Tibial artery (tissue), 4 donors: ENCODE results near the gene EXOC3L4.

Source experiments
- DNase-seq, 2 donors: peaks; one replicate each; pipeline ENCODE4 v3.0.0-alpha.2; 2019
- H3K27ac ChIP-seq, 2 donors: fragments of 200-600 bp; sonication (generic) in 1 of 2; 1 replicate in 1 of 2; 2 replicates in 1 of 2; pipeline ENCODE4 v1.5.1; 2018 to 2019; ENCODE audit warnings: mild to moderate bottlenecking in 1 of 2
- H3K27me3 ChIP-seq, 2 donors: fragments of 200-600 bp; sonication (generic) in 1 of 2; one replicate each; pipeline versions ENCODE4 v1.5.1 to v1.6.0; 2016 to 2019
- H3K36me3 ChIP-seq, 3 donors: fragments of 200-600 bp; sonication (generic) in 2 of 3; one replicate each; pipeline ENCODE4 v1.5.1; 2016 to 2019; ENCODE audit warnings: mild to moderate bottlenecking in 2 of 3
- H3K4me1 ChIP-seq, 4 donors: fragments of 200-600 bp; sonication (generic) in 2 of 4; 1 replicate in 3 of 4; 2 replicates in 1 of 4; pipeline ENCODE4 v1.5.1; 2016 to 2019
- H3K4me3 ChIP-seq, 2 donors: fragments of 200-600 bp; sonication (generic) in 1 of 2; 1 replicate in 1 of 2; 2 replicates in 1 of 2; pipeline ENCODE4 v1.5.1; 2018 to 2019; ENCODE audit warnings: mild to moderate bottlenecking in 2 of 2
- H3K9me3 ChIP-seq, 3 donors: fragments of 200-600 bp; sonication (generic) in 1 of 3; one replicate each; pipeline ENCODE4 v1.5.1; 2016 to 2019
- intact Hi-C: fragments of 100-400 bp; cut with DNase I; formaldehyde crosslinking; loops from one replicate; pipeline ENCODE4 v1.15.0; 2023; ENCODE audit warnings: low total_unique reads
- TF ChIP-seq, protein P1 (sequence below), 2 experiments: fragments of 200-600 bp in 1 of 2; fragments of 450-650 bp in 1 of 2; IDR thresholded peaks; one replicate each; pipeline ENCODE4 v1.5.1; 2017 to 2019; ENCODE audit warnings: antibody characterized with exemption in 2 of 2, mild to moderate bottlenecking in 1 of 2, moderate library complexity in 1 of 2

The EXOC3L4 gene

DNA sequence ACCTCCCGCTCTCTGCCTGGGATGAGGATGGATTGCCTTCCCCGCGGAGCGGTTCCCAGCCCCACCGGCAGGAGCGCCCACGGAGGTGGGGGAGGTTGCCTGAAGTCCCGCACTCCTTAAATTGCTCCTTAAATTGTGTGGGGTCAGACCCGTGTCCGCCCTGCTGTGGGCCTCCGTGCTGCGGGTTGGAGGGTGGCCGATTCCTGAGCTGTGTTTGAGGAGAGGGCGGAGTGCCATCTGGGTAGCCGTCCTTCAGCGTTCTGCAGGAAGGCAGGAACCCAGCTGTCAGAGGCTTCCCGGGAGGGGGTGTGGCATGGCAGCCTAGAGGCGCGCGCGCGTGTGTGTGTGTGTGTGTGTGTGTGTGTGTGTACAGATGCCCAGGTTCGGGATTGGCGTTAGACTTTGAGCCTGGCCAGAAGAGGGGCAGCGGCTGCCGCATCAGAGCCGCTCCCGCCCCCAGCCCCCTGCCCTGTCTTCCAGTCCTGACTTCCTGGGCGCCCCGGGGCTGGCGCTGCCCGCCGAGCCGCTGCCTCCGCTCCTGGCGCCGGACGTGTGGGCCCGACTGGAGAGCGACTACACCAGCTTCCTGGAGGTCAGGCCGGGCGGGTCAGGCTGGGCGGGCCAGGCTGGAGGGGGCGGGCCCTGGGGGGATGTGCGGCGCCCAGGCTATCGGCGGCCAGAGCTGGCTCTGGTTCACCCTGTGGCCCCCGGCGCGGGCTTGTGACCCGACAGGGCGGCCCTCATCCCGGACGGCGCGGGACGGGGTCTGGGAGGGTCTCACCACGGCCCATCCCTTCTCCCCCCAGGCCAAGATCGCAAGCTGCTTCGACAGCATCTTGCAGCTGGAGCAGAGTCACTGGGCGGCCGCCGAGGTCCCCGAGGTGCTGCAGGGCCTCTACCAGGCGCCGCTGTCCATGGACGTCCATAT, 9.2 kb downstream of the EXOC3L4 start:
- DNase-seq: no peak
- intact Hi-C loops: loop anchor here (1.0 to 10.0 kb wide), 2 partner anchors 81 to 190 kb away; no protein-coding TSS in a partner anchor
- no peaks in the 10 kb centered on the region for H3K36me3 ChIP-seq
- H3K27ac ChIP-seq: no peak overlapping the region
- peaks cover 3 to 95% of the 10 kb centered on the region in 2 donors for H3K27me3 ChIP-seq
- TF ChIP-seq, protein P1, sequence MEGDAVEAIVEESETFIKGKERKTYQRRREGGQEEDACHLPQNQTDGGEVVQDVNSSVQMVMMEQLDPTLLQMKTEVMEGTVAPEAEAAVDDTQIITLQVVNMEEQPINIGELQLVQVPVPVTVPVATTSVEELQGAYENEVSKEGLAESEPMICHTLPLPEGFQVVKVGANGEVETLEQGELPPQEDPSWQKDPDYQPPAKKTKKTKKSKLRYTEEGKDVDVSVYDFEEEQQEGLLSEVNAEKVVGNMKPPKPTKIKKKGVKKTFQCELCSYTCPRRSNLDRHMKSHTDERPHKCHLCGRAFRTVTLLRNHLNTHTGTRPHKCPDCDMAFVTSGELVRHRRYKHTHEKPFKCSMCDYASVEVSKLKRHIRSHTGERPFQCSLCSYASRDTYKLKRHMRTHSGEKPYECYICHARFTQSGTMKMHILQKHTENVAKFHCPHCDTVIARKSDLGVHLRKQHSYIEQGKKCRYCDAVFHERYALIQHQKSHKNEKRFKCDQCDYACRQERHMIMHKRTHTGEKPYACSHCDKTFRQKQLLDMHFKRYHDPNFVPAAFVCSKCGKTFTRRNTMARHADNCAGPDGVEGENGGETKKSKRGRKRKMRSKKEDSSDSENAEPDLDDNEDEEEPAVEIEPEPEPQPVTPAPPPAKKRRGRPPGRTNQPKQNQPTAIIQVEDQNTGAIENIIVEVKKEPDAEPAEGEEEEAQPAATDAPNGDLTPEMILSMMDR (IDR thresholded peaks at IDR 0.05): no peak
- H3K4me1 ChIP-seq: peaks cover 0 to 35% (median 21%) of the 10 kb centered on the region in 4 donors
- peak overlapping the region in 1 of 2 donors; percentile 16 for H3K4me3 ChIP-seq
- no peaks in the 10 kb centered on the region for H3K9me3 ChIP-seq

- Histone ChIP-seq H3K36me3 (no peaks in the 10 kb centered on the region), H3K4me3 (no peak overlapping the region), H3K27ac (no peak overlapping the region), H3K4me1 (peaks cover 0 to 35% (median 21%) of the 10 kb centered on the region in 4 donors), H3K9me3 (no peaks in the 10 kb centered on the region), H3K27me3 (peaks cover 3 to 91% of the 10 kb centered on the region in 2 donors)
- TF ChIP-seq, protein P1 (IDR thresholded peaks at IDR 0.05): no peak
- intact Hi-C loops: loop anchor here (1.0 to 10.0 kb wide), 2 partner anchors 80 to 189 kb away; no protein-coding TSS in a partner anchor
- no peak for DNase-seq
Observed at GRCh38 chr14:103104389-103104653, 9.8 kb downstream of the EXOC3L4 start.

GRCh38 chr14:103104654-103105452, 10.3 kb downstream of the EXOC3L4 start:
- H3K9me3 ChIP-seq: no peaks in the 10 kb centered on the region
- TF ChIP-seq, protein P1 (IDR thresholded peaks at IDR 0.05): peak; percentile 92
- no peak overlapping the region for H3K4me3 ChIP-seq
- H3K4me1 ChIP-seq: peaks cover 0 to 38% (median 24%) of the 10 kb centered on the region in 4 donors
- no peak overlapping the region for H3K27ac ChIP-seq
- no peak for DNase-seq
- intact Hi-C loops: loop anchor here (1.0 to 10.0 kb wide), 2 partner anchors 80 to 188 kb away; no protein-coding TSS in a partner anchor
- peaks cover 3 to 91% of the 10 kb centered on the region in 2 donors for H3K27me3 ChIP-seq
- H3K36me3 ChIP-seq: no peaks in the 10 kb centered on the region

DNA sequence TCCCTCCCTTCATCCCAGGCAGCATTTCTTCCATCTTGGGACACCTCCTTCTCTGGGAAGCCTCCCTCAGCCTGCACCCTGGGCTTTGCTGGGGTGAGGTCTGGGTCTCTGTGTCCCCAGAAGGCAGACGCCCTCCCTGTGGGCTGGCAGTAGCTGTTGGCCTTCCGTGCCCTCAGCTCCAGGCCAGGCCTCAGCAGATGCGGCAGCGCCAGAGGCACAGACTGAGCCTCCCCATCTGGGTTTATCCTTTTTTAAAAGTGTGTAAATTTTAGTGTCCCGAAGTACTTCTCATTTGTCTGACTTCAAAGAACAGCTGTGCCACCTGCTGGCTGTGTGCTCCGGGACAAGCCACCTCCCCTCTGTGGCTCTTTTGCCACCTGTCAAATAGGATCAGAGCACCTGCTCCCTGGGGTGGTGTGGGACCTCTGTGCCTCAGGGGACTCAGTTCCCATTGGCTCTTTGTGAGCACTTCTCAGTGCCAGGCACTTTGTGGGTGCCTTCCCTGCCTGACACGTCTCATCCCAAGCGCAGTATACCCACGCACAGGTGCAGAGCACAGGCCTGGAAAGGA, 11.1 kb downstream of the EXOC3L4 start:
- Histone ChIP-seq H3K27ac (no peak overlapping the region), H3K9me3 (no peaks in the 10 kb centered on the region), H3K27me3 (peaks cover 3 to 89% of the 10 kb centered on the region in 2 donors), H3K36me3 (no peaks in the 10 kb centered on the region), H3K4me1 (peaks cover 0 to 46% (median 32%) of the 10 kb centered on the region in 4 donors), H3K4me3 (no peak overlapping the region)
- DNase-seq: no peak
- intact Hi-C loops: loop anchor here (10.0 kb wide), 1 partner anchor 79 kb away; no protein-coding TSS in a partner anchor
- TF ChIP-seq, protein P1 (IDR thresholded peaks at IDR 0.05): no peak

DNA sequence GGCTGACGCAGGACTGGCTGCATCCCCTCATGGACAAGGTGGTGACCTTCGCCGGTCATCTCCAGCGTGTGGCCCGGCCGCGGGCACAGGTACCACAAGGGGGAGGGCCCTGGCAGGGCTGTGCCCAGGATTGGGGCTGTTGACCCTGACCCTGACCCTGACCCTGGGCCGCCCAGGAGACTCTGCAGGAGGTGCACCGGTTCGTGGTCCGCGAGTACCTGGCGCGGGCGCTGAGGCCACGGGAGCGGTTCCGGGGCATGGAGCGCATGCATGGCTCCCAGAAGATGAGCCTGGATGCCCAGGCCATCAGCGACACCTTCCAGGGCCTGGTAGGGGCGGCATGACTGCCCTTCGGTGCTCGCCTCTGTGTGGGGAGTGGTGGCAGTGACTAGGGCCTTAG, 12.9 kb downstream of the EXOC3L4 start:
- Histone ChIP-seq H3K36me3 (no peaks in the 10 kb centered on the region), H3K27me3 (peaks cover 3 to 89% of the 10 kb centered on the region in 2 donors), H3K4me1 (peaks cover 0 to 48% (median 37%) of the 10 kb centered on the region in 4 donors), H3K27ac (no peak overlapping the region), H3K9me3 (no peaks in the 10 kb centered on the region), H3K4me3 (no peak overlapping the region)
- TF ChIP-seq, protein P1 (IDR thresholded peaks at IDR 0.05): no peak
- intact Hi-C loops: loop anchor here (10.0 kb wide), 1 partner anchor 77 kb away; no protein-coding TSS in a partner anchor
- no peak for DNase-seq
